GM19023 (cell line): ENCODE measurements around the gene WBP11.
"Not testable (repeated sequence)": the region's sequence is repeated elsewhere in the genome, so short reads cannot be mapped to it uniquely, and the experiment has no call there.

Experiments used
- ATAC-seq: cut with Tn5 transposase; IDR thresholded peaks from one replicate; pipeline ENCODE4 v1.9.1; 2021; ENCODE audit warnings: mild to moderate bottlenecking, moderate library complexity; ENCODE audit not compliant: unreplicated experiment

The WBP11 gene

GRCh38 chr12:14774074-14774905, 29.0 kb downstream of the WBP11 start:
- peak; percentile 52 for ATAC-seq

- peak; percentile 4 for ATAC-seq
Measured at GRCh38 chr12:14773685-14774073, 29.6 kb downstream of the WBP11 start.

- no peak for ATAC-seq
Measured at GRCh38 chr12:14772946-14773345, 30.3 kb downstream of the WBP11 start.

GRCh38 chr12:14771651-14772137, 31.6 kb downstream of the WBP11 start:
- ATAC-seq = no peak

GRCh38 chr12:14770496-14771461, 32.5 kb downstream of the WBP11 start:
- ATAC-seq = peak; percentile 31

GRCh38 chr12:14769969-14770495, 33.2 kb downstream of the WBP11 start:
- ATAC-seq = peak; percentile 49

GRCh38 chr12:14769466-14769968, 33.8 kb downstream of the WBP11 start:
- ATAC-seq = peak; percentile 2

- no peak for ATAC-seq
Measured at GRCh38 chr12:14768823-14769405, 34.4 kb downstream of the WBP11 start.

- no peak for ATAC-seq
Measured at GRCh38 chr12:14767617-14768016, 35.7 kb downstream of the WBP11 start.

GRCh38 chr12:14766649-14767215, 36.5 kb downstream of the WBP11 start:
- ATAC-seq = no peak

GRCh38 chr12:14766020-14766419, 37.3 kb downstream of the WBP11 start:
- not testable (repeated sequence) for ATAC-seq

GRCh38 chr12:14765398-14765797, 37.9 kb downstream of the WBP11 start:
- ATAC-seq = no peak

- ATAC-seq = not testable (repeated sequence)
Measured at GRCh38 chr12:14759711-14760280, 43.5 kb downstream of the WBP11 start.

- no peak for ATAC-seq
Measured at GRCh38 chr12:14756334-14757143, 46.7 kb downstream of the WBP11 start.

- no peak for ATAC-seq
Measured at GRCh38 chr12:14751986-14752385, 51.3 kb downstream of the WBP11 start.

- no peak for ATAC-seq
Measured at GRCh38 chr12:14743061-14743460, 60.2 kb downstream of the WBP11 start.

GRCh38 chr12:14741942-14742341, 61.3 kb downstream of the WBP11 start:
- ATAC-seq = no peak

- ATAC-seq = no peak
Measured at GRCh38 chr12:14741153-14741552, 62.1 kb downstream of the WBP11 start.

GRCh38 chr12:14736441-14736840, 66.8 kb downstream of the WBP11 start:
- not testable (repeated sequence) for ATAC-seq
